ENCODE data around the gene MECR. TPM values are rescaled to one million over a fixed set of nuclear protein-coding genes. Genes with fewer than 3 reads are reported as not detected.

MECR gene
- polyA plus RNA-seq, 1 of the 3 experiments (the other 2 are of a cell fraction): 38.3 TPM

DNA sequence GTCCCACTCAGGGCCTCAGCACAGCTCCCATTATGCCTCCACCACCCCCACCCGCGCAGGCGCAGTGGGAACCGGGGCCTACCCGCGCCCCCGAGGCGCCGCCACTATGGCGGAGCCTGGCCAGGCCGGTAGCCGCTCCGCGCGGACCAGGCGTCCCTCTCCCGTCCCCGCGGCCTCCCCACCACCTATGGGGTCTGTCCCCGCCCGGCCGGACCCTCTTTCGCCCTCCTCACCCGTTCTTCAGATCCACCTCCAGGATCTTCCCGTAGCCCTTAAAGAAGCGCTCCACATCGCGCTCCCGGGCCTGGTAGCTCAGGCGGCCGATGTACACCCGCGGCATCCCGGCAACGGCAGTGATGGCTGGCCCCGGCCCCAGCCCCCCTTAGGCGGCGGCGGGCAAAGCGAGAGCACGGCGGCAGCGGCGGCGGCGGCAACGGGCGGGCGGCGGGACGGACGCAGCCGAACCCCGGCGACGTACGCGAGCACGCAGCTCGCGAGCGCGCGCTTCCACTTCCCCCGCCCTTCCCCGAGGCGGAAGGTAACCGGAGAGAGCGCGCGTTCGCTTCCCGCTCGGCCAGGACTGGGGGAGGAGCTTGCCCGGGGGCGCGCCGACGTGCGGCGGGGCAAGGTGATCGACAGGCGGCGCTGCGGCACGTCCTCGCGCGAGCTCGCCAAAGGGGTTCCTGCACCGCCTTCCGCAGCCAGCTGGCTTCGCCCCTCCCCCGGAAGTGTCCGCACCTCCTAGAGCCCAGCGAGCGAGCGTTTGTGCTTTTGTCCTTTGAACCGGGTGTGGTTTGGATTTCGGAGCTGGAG is 49.1 kb downstream of the MECR start, which contains the start of gene SRSF4 (continued):
- no peak for TF ChIP-seq USF1 (IDR thresholded peaks at IDR 0.05; ENCODE audit: borderline replicate concordance, low read depth)
- peak; percentile 83 for TF ChIP-seq GABPA (IDR thresholded peaks at IDR 0.05; ENCODE audit: low read depth)
- TF ChIP-seq, protein P1, sequence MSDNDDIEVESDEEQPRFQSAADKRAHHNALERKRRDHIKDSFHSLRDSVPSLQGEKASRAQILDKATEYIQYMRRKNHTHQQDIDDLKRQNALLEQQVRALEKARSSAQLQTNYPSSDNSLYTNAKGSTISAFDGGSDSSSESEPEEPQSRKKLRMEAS (IDR thresholded peaks at IDR 0.05; ENCODE audit: low read depth): peak; percentile 68
- peak; percentile 82 for TF ChIP-seq MXI1 (IDR thresholded peaks at IDR 0.05; ENCODE audit: low read depth, low read length)
- TF ChIP-seq RXRA (IDR thresholded peaks at IDR 0.05; ENCODE audit: borderline replicate concordance, low read depth): no peak
- TF ChIP-seq RAD21 (IDR thresholded peaks at IDR 0.05; ENCODE audit: low read length): peak; percentile 47
- no peak; the same call in 1 of the 2 replicates for TF ChIP-seq RCOR1 (IDR thresholded peaks at IDR 0.05; ENCODE audit: low read length)
- TF ChIP-seq FOXM1 (IDR thresholded peaks at IDR 0.05; ENCODE audit: low read depth): no peak
- TF ChIP-seq FOSL2 (IDR thresholded peaks at IDR 0.05; ENCODE audit: borderline replicate concordance, low read depth): no peak
- no peak for TF ChIP-seq IRF3 (IDR thresholded peaks at IDR 0.05; ENCODE audit: low read depth, low read length)
- TF ChIP-seq SIN3A (IDR thresholded peaks at IDR 0.05; ENCODE audit: borderline replicate concordance, low read depth, low read length): peak; percentile 91; the same call in 1 of the 2 replicates
- peak; percentile 92 for TF ChIP-seq YY1 (IDR thresholded peaks at IDR 0.05; ENCODE audit: low read depth)

- Histone ChIP-seq H3K36me3 (replicated peaks in 1 of 2; ENCODE audit: control insufficient read depth in 1 of 2, insufficient read depth in 2 of 2, low read length in 1 of 2) (peaks cover 6 to 14% of the 10 kb centered on the region in 2 experiments), H3K79me2 (ENCODE audit: insufficient read depth) (peaks cover 59% of the 10 kb centered on the region), H3F3A (replicated peaks; ENCODE audit: insufficient read depth) (peaks cover 31% of the 10 kb centered on the region), H3K9me3 (no peaks in the 10 kb centered on the region), H3K4me3 (ENCODE audit: low read depth in 2 of 2, low read length in 1 of 2) (peak overlapping the region; percentile 86 to 95), H3K27me3 (ENCODE audit: insufficient read depth) (no peaks in the 10 kb centered on the region), H3K4me1 (ENCODE audit: control insufficient read depth in 1 of 2, insufficient read depth in 2 of 2, low read depth in 1 of 2, low read length in 1 of 2) (peaks cover 10 to 25% of the 10 kb centered on the region in 2 experiments; a peak in 3 of 4 replicates), H2AFZ (ENCODE audit: low read depth) (no peak overlapping the region), H3K27ac (ENCODE audit: low read depth in 2 of 2, low read length in 1 of 2) (peak overlapping the region; percentile 98 to 99), H3K9me2 (no peaks in the 10 kb centered on the region), H3K4me2 (peak overlapping the region; percentile 86), H3K9ac (peak overlapping the region; percentile 100), H4K20me1 (ENCODE audit: insufficient read depth) (peaks cover 54% of the 10 kb centered on the region)
- no peak for TF ChIP-seq NRF1 (IDR thresholded peaks at IDR 0.05; ENCODE audit: low read depth, low read length)
- TF ChIP-seq, protein P1 (IDR thresholded peaks at IDR 0.05; ENCODE audit: low read depth): peak; percentile 30; the same call in 1 of the 2 replicates
- CTCF ChIA-PET: interaction anchor here (0.6 to 6.6 kb wide), 15 partner anchors 10 to 1200 kb away, joined by 3 to 45 read pairs (median 5); no protein-coding TSS in a partner anchor
- POLR2A ChIA-PET: interaction anchor here (0.6 to 2.5 kb wide), 12 partner anchors 10 to 1527 kb away, joined by 3 to 22 read pairs (median 4); partner anchors contain the start of gene TMEM200B
- 3% methylated on average over 28 of the region's 32 CpGs for WGBS (ENCODE audit: low lambda C conversion rate)
- DNase-seq: no peak
These were observed 50.0 kb downstream of the MECR start for GRCh38 chr1:29180497-29181412.
